ENCODE results near the gene ZNF524.

GRCh38 chr19:55588738-55589137 is 11.3 kb upstream of the ZNF524 start:
- TF ChIP-seq, protein P1, sequence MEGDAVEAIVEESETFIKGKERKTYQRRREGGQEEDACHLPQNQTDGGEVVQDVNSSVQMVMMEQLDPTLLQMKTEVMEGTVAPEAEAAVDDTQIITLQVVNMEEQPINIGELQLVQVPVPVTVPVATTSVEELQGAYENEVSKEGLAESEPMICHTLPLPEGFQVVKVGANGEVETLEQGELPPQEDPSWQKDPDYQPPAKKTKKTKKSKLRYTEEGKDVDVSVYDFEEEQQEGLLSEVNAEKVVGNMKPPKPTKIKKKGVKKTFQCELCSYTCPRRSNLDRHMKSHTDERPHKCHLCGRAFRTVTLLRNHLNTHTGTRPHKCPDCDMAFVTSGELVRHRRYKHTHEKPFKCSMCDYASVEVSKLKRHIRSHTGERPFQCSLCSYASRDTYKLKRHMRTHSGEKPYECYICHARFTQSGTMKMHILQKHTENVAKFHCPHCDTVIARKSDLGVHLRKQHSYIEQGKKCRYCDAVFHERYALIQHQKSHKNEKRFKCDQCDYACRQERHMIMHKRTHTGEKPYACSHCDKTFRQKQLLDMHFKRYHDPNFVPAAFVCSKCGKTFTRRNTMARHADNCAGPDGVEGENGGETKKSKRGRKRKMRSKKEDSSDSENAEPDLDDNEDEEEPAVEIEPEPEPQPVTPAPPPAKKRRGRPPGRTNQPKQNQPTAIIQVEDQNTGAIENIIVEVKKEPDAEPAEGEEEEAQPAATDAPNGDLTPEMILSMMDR (IDR thresholded peaks at IDR 0.05; ENCODE audit: borderline replicate concordance, extremely low read depth, low read length, poor library complexity, severe bottlenecking): no peak
- TF ChIP-seq EZH2 (IDR thresholded peaks at IDR 0.05; ENCODE audit: borderline replicate concordance, low read depth, low read length, severe bottlenecking): no peak

Measured in DND-41 (cell line).